Stomach (tissue), 9 donors: Measurements from ENCODE around the gene PARP1. TPM values are rescaled to one million over a fixed set of nuclear protein-coding genes. Genes with fewer than 3 reads are reported as not detected.

Source experiments
- DNase-seq, 2 donors: peaks; one replicate each; pipeline versions ENCODE4 v3.0.0 to v3.0.0-alpha.2; 2013 to 2019
- H3K27ac ChIP-seq, 5 donors: fragments of 200-600 bp in 4 of 5; sonication (generic) in 4 of 5; one replicate each; pipeline ENCODE4 v1.5.1; 2013 to 2019; ENCODE audit warnings: mild to moderate bottlenecking in 1 of 5, moderate library complexity in 1 of 5
- H3K27me3 ChIP-seq, 3 donors: fragments of 200-600 bp; sonication (generic); one replicate each; pipeline ENCODE4 v1.5.1; 2017 to 2019; ENCODE audit warnings: mixed run types in 1 of 3
- H3K36me3 ChIP-seq, 4 donors: fragments of 200-600 bp; sonication (generic); 1 replicate in 3 of 4; 2 replicates in 1 of 4; pipeline ENCODE4 v1.5.1; 2016 to 2019
- H3K4me1 ChIP-seq, 4 donors: fragments of 200-600 bp; sonication (generic); one replicate each; pipeline ENCODE4 v1.5.1; 2016 to 2019
- H3K4me3 ChIP-seq, 4 donors: fragments of 200-600 bp; sonication (generic) in 3 of 4; one replicate each; pipeline ENCODE4 v1.5.1; 2016 to 2019; ENCODE audit warnings: mild to moderate bottlenecking in 1 of 4
- H3K9me3 ChIP-seq, 4 donors: fragments of 200-600 bp; sonication (generic); one replicate each; pipeline ENCODE4 v1.5.1; 2016 to 2019
- EP300 ChIP-seq: sonication (generic); formaldehyde crosslinking; IDR thresholded peaks from one replicate; pipeline ENCODE4 v1.6.1; 2017; ENCODE audit warnings: antibody characterized with exemption
- POLR2A ChIP-seq, 4 donors: fragments of 450-650 bp; IDR thresholded peaks; one replicate each; pipeline ENCODE4 v1.6.1; 2016; ENCODE audit warnings: antibody characterized with exemption in 4 of 4, control low read depth in 2 of 4, mild to moderate bottlenecking in 1 of 4, moderate library complexity in 1 of 4
- POLR2AphosphoS5 ChIP-seq, 3 donors: sonication (generic); formaldehyde crosslinking; IDR thresholded peaks; one replicate each; pipeline ENCODE4 v1.6.1; 2016; ENCODE audit warnings: antibody characterized with exemption in 3 of 3
- WGBS, 5 donors: extraction: QIAGEN DNeasy Blood & Tissue Kit in 3 of 5; methylation state at CpG; one replicate each; pipeline versions ENCODE4 v1.1.5 to v1.1.7; 2013 to 2018; 5-methylcytosine and 5-hydroxymethylcytosine counted together
- intact Hi-C: fragments of 100-400 bp; cut with DNase I; formaldehyde crosslinking; loops from one replicate; pipeline ENCODE4 v1.15.1; 2023; ENCODE audit warnings: low total_unique reads
- polyA plus RNA-seq, 3 donors: library from polyadenylated mRNA; stranded (reverse); fragments of 200-250 nt; gene quantifications; one replicate each; pipeline ENCODE4 v1.2.3, GENCODE V29; 2013
- total RNA-seq, 5 donors: library from RNA; depleted of rRNA; stranded (reverse); fragments of >200 nt; gene quantifications; one replicate each; pipeline versions ENCODE4 v1.1.0 to v1.2.3, GENCODE V29; 2014 to 2016
- TF ChIP-seq, protein P1 (sequence below), 7 experiments: fragments of 450-650 bp in 4 of 7; fragments of 200-600 bp in 3 of 7; sonication (generic) in 3 of 7; IDR thresholded peaks; one replicate each; pipeline ENCODE4 v1.5.1; 2016 to 2019; ENCODE audit warnings: antibody characterized with exemption in 7 of 7, control low read depth in 2 of 7, mild to moderate bottlenecking in 1 of 7
- donor health status: healthy with polysubstance abuse.
- donor health status: Bipolar disorder and iron deficiency.
- donor health status: healthy.

The PARP1 gene
- total and polyA plus RNA-seq, 8 donors = 17.4 to 103 (median 29.1) TPM

DNA sequence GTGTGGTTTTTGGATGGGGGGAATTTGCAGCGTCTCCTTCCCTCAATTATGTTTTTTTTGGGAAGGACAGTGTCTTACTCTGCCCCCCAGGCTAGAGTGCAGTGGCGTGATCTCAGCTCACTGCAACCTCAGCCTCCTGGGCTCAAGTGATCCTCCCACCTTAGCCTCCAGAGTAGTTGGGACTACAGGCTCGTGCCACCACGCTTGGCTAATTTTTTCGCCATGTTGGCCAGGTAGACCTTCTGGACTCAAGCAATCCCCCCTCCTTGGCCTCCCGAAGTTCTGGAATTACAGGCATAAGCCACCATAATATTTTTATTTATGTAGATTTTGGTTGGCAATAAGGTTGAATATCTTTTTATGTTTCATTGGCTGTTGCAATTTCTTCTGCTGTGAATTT, 9.5 kb upstream of the PARP1 start:
- TF ChIP-seq, protein P1, sequence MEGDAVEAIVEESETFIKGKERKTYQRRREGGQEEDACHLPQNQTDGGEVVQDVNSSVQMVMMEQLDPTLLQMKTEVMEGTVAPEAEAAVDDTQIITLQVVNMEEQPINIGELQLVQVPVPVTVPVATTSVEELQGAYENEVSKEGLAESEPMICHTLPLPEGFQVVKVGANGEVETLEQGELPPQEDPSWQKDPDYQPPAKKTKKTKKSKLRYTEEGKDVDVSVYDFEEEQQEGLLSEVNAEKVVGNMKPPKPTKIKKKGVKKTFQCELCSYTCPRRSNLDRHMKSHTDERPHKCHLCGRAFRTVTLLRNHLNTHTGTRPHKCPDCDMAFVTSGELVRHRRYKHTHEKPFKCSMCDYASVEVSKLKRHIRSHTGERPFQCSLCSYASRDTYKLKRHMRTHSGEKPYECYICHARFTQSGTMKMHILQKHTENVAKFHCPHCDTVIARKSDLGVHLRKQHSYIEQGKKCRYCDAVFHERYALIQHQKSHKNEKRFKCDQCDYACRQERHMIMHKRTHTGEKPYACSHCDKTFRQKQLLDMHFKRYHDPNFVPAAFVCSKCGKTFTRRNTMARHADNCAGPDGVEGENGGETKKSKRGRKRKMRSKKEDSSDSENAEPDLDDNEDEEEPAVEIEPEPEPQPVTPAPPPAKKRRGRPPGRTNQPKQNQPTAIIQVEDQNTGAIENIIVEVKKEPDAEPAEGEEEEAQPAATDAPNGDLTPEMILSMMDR (IDR thresholded peaks at IDR 0.05) = no peak
- TF ChIP-seq EP300 (no peak), POLR2A (IDR thresholded peaks at IDR 0.05) (no peak), POLR2AphosphoS5 (IDR thresholded peaks at IDR 0.05) (no peak)
- no peaks in the 10 kb centered on the region for H3K36me3 ChIP-seq
- H3K4me1 ChIP-seq = no peaks in the 10 kb centered on the region
- H3K9me3 ChIP-seq = no peaks in the 10 kb centered on the region
- no peak overlapping the region for H3K4me3 ChIP-seq
- no peak overlapping the region for H3K27ac ChIP-seq
- intact Hi-C loops = no loop called here
- H3K27me3 ChIP-seq = no peaks in the 10 kb centered on the region
- no peak for DNase-seq
- 78 to 92% (median 85%) methylated on average over 6 of the region's 6 CpGs for WGBS, 5 donors

DNA sequence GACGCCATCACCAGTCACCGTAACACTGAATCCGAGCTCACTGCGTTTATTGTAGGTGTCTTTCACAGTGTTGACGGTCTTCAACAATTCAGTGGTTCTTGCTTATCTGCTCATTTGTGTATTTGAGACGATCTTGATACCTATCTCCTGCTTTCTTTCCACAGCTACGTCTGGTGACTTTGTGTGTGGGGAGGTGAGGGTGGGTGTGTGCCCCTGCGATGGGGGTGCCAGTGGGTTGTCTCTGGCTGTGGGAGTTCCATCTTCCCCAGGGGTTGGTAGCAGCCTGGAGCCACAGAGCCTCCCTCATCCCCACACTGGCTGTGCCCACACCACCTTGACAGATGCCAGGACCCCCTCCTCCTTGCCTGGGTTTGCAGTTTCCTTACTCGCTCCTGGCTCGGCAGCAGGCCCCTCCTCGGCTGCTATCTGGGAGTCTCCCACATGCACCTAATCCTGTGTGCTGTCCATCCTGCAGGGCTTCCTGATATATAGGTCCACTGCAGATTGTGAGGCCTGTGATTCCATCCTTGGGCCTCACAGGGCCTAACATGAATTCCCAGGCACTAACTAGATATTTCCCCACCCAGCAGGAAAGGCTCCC, 6.3 kb upstream of the PARP1 start:
- no peak overlapping the region for H3K27ac ChIP-seq
- no peaks in the 10 kb centered on the region for H3K4me1 ChIP-seq
- no peaks in the 10 kb centered on the region for H3K27me3 ChIP-seq
- DNase-seq = no peak
- no peak overlapping the region for H3K4me3 ChIP-seq
- H3K9me3 ChIP-seq = no peaks in the 10 kb centered on the region
- no peak for TF ChIP-seq POLR2AphosphoS5 (IDR thresholded peaks at IDR 0.05)
- no peak for TF ChIP-seq POLR2A (IDR thresholded peaks at IDR 0.05)
- TF ChIP-seq, protein P1 (IDR thresholded peaks at IDR 0.05) = no peak
- WGBS, 5 donors = 61 to 87% (median 72%) methylated on average over 11 of the region's 11 CpGs
- no peaks in the 10 kb centered on the region for H3K36me3 ChIP-seq
- intact Hi-C loops = no loop called here

DNA sequence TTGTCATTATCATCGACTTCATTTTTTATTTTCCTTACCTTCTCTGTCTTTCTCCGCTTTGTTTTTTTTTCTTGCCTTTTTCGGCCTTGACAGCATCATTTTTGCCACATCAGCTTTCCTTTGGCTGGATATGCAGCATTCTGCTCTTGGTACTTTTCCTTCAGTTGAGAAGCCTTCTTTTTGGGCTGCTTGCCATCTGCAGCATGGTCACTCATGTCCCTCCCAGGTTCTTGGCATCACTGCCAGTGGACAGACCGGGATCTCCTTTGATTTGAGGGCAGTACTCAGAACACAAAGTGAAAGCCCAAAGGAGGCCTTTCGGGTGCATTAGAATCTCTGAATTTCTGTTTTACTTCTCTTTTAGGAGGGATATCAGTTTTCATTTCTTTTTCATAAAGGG, 3.7 kb upstream of the PARP1 start:
- Histone ChIP-seq H3K36me3 (no peaks in the 10 kb centered on the region), H3K9me3 (no peaks in the 10 kb centered on the region), H3K4me3 (no peak overlapping the region), H3K27ac (peak overlapping the region in 1 of 5 donors; percentile 54), H3K27me3 (no peaks in the 10 kb centered on the region), H3K4me1 (peaks cover 5 to 13% (median 7%) of the 10 kb centered on the region in 4 donors)
- 45 to 72% (median 72%) methylated on average over 5 of the region's 5 CpGs for WGBS, 5 donors
- peak in 1 of 2 donors; percentile 68 for DNase-seq
- TF ChIP-seq EP300 = no peak
- TF ChIP-seq POLR2A (IDR thresholded peaks at IDR 0.05) = no peak
- TF ChIP-seq, protein P1 (IDR thresholded peaks at IDR 0.05) = no peak
- no peak for TF ChIP-seq POLR2AphosphoS5 (IDR thresholded peaks at IDR 0.05)
- intact Hi-C loops = no loop called here

DNA sequence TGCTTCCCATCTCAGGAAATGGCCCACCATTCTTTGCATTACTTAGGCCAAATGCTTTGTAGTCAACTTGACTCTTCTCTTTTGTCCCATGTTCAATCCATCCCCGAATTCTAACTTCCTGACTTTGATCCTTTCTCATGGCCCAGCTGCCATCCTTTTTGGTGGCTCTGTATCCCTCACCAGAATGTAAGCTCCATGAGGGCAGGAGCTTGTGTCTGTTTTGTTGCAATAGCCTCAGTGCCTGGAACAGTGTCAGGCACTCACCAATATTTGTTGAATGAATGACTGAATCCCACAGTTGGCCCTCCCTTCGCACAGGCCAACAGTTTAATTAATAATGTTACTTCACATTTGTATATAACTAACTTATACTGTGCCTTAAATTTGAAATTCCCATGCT, 3.1 kb upstream of the PARP1 start:
- no peaks in the 10 kb centered on the region for H3K36me3 ChIP-seq
- TF ChIP-seq, protein P1 (IDR thresholded peaks at IDR 0.05) = no peak
- TF ChIP-seq POLR2A (IDR thresholded peaks at IDR 0.05) (no peak), POLR2AphosphoS5 (IDR thresholded peaks at IDR 0.05) (no peak), EP300 (no peak)

More for the DNA sequence above, 3.1 kb upstream of the PARP1 start:
- DNase-seq = no peak
- intact Hi-C loops = no loop called here
- H3K9me3 ChIP-seq = no peaks in the 10 kb centered on the region
- no peak overlapping the region for H3K27ac ChIP-seq
- no peaks in the 10 kb centered on the region for H3K27me3 ChIP-seq
- H3K4me1 ChIP-seq = peaks cover 12 to 19% (median 14%) of the 10 kb centered on the region in 4 donors
- WGBS, 5 donors = 87 to 96% (median 95%) methylated on average over 2 of the region's 2 CpGs
- no peak overlapping the region for H3K4me3 ChIP-seq
